Measurements from ENCODE around the gene RBM5. TPM values are rescaled to one million over a fixed set of nuclear protein-coding genes. Genes with fewer than 3 reads are reported as not detected.

RBM5 gene
- polyA plus RNA-seq, 1 of the 3 experiments (the other 2 are of a cell fraction): 113 TPM

DNA sequence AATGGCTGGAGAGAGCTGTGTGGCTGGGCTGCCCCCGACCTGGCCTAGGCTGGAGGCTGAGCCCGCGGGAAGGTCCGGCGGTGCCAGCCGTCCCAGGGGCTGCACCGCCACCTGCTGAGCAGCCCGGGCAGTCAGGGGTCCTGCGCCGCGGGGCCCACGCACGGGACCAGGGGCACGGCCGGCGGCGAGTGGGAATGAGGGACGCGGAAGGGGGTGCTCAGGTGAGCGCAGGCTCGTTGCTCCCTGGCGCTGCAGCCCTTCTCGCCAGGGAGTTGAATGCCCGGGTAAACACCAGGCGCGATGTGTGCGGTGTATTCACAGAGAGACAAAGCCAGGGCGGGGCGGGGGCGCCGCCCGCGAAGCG lies 65.7 kb downstream of the RBM5 start:
- POLR2A ChIA-PET: no interaction called here

More for the DNA sequence above, 65.7 kb downstream of the RBM5 start:
- Histone ChIP-seq H3K4me3 (ENCODE audit: low read depth in 2 of 2, low read length in 1 of 2) (peak overlapping the region; percentile 47 to 67), H2AFZ (ENCODE audit: low read depth) (no peak overlapping the region), H3K9ac (no peak overlapping the region), H4K20me1 (ENCODE audit: insufficient read depth) (no peaks in the 10 kb centered on the region), H3K9me2 (no peaks in the 10 kb centered on the region), H3F3A (replicated peaks; ENCODE audit: insufficient read depth) (no peaks in the 10 kb centered on the region), H3K27ac (ENCODE audit: low read depth in 2 of 2, low read length in 1 of 2) (no peak overlapping the region; a peak in 1 of 4 replicates), H3K79me2 (ENCODE audit: insufficient read depth) (peaks cover 26% of the 10 kb centered on the region), H3K4me1 (ENCODE audit: control insufficient read depth in 1 of 2, insufficient read depth in 2 of 2, low read depth in 1 of 2, low read length in 1 of 2) (peaks cover 22 to 51% of the 10 kb centered on the region in 2 experiments; a peak in 2 of 4 replicates), H3K4me2 (peak overlapping the region; percentile 85), H3K27me3 (ENCODE audit: insufficient read depth) (no peaks in the 10 kb centered on the region), H3K36me3 (replicated peaks in 1 of 2; ENCODE audit: control insufficient read depth in 1 of 2, insufficient read depth in 2 of 2, low read length in 1 of 2) (no peaks in the 10 kb centered on the region), H3K9me3 (no peaks in the 10 kb centered on the region)
- peak; percentile 87 for DNase-seq
- 7% methylated on average over 3 of the region's 34 CpGs for WGBS (ENCODE audit: low lambda C conversion rate)
- TF ChIP-seq JUND (IDR thresholded peaks at IDR 0.05): no peak
- TF ChIP-seq, protein P1, sequence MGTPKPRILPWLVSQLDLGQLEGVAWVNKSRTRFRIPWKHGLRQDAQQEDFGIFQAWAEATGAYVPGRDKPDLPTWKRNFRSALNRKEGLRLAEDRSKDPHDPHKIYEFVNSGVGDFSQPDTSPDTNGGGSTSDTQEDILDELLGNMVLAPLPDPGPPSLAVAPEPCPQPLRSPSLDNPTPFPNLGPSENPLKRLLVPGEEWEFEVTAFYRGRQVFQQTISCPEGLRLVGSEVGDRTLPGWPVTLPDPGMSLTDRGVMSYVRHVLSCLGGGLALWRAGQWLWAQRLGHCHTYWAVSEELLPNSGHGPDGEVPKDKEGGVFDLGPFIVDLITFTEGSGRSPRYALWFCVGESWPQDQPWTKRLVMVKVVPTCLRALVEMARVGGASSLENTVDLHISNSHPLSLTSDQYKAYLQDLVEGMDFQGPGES (IDR thresholded peaks at IDR 0.05; ENCODE audit: low read depth, low read length): no peak
- no peak for TF ChIP-seq NRF1 (IDR thresholded peaks at IDR 0.05; ENCODE audit: low read depth, low read length)
- TF ChIP-seq POLR2AphosphoS5 (IDR thresholded peaks at IDR 0.05; ENCODE audit: low read depth, low read length): no peak
- TF ChIP-seq, protein P2, sequence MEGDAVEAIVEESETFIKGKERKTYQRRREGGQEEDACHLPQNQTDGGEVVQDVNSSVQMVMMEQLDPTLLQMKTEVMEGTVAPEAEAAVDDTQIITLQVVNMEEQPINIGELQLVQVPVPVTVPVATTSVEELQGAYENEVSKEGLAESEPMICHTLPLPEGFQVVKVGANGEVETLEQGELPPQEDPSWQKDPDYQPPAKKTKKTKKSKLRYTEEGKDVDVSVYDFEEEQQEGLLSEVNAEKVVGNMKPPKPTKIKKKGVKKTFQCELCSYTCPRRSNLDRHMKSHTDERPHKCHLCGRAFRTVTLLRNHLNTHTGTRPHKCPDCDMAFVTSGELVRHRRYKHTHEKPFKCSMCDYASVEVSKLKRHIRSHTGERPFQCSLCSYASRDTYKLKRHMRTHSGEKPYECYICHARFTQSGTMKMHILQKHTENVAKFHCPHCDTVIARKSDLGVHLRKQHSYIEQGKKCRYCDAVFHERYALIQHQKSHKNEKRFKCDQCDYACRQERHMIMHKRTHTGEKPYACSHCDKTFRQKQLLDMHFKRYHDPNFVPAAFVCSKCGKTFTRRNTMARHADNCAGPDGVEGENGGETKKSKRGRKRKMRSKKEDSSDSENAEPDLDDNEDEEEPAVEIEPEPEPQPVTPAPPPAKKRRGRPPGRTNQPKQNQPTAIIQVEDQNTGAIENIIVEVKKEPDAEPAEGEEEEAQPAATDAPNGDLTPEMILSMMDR (IDR thresholded peaks at IDR 0.05): peak; percentile 55
- TF ChIP-seq, protein P3, sequence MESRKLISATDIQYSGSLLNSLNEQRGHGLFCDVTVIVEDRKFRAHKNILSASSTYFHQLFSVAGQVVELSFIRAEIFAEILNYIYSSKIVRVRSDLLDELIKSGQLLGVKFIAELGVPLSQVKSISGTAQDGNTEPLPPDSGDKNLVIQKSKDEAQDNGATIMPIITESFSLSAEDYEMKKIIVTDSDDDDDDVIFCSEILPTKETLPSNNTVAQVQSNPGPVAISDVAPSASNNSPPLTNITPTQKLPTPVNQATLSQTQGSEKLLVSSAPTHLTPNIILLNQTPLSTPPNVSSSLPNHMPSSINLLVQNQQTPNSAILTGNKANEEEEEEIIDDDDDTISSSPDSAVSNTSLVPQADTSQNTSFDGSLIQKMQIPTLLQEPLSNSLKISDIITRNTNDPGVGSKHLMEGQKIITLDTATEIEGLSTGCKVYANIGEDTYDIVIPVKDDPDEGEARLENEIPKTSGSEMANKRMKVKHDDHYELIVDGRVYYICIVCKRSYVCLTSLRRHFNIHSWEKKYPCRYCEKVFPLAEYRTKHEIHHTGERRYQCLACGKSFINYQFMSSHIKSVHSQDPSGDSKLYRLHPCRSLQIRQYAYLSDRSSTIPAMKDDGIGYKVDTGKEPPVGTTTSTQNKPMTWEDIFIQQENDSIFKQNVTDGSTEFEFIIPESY (IDR thresholded peaks at IDR 0.05; ENCODE audit: borderline replicate concordance, low read depth): no peak
- no peak for TF ChIP-seq FOSL2 (IDR thresholded peaks at IDR 0.05; ENCODE audit: borderline replicate concordance, low read depth)
- TF ChIP-seq, protein P4, sequence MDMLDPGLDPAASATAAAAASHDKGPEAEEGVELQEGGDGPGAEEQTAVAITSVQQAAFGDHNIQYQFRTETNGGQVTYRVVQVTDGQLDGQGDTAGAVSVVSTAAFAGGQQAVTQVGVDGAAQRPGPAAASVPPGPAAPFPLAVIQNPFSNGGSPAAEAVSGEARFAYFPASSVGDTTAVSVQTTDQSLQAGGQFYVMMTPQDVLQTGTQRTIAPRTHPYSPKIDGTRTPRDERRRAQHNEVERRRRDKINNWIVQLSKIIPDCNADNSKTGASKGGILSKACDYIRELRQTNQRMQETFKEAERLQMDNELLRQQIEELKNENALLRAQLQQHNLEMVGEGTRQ (IDR thresholded peaks at IDR 0.05; ENCODE audit: borderline replicate concordance, low read depth, low read length): no peak
- peak; percentile 71 for TF ChIP-seq SMC3 (IDR thresholded peaks at IDR 0.05; ENCODE audit: low read depth, low read length)
- no peak for TF ChIP-seq EP300 (IDR thresholded peaks at IDR 0.05; ENCODE audit: borderline replicate concordance in 1 of 2, low read depth in 1 of 2, low read length in 1 of 2)
- no peak for TF ChIP-seq FOXM1 (IDR thresholded peaks at IDR 0.05; ENCODE audit: low read depth)
- no peak for TF ChIP-seq YY1 (IDR thresholded peaks at IDR 0.05; ENCODE audit: low read depth)
- no peak for TF ChIP-seq FOXJ3 (CRISPR knock-in tag; IDR thresholded peaks at IDR 0.05)
- TF ChIP-seq RXRA (IDR thresholded peaks at IDR 0.05; ENCODE audit: borderline replicate concordance, low read depth): no peak
- TF ChIP-seq RCOR1 (IDR thresholded peaks at IDR 0.05; ENCODE audit: low read length): no peak
- TF ChIP-seq, protein P5, sequence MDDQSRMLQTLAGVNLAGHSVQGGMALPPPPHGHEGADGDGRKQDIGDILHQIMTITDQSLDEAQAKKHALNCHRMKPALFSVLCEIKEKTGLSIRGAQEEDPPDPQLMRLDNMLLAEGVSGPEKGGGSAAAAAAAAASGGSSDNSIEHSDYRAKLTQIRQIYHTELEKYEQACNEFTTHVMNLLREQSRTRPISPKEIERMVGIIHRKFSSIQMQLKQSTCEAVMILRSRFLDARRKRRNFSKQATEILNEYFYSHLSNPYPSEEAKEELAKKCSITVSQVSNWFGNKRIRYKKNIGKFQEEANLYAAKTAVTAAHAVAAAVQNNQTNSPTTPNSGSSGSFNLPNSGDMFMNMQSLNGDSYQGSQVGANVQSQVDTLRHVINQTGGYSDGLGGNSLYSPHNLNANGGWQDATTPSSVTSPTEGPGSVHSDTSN (IDR thresholded peaks at IDR 0.05): no peak
- TF ChIP-seq RAD21 (IDR thresholded peaks at IDR 0.05; ENCODE audit: low read length): peak; percentile 76
- no peak for TF ChIP-seq MEF2A (IDR thresholded peaks at IDR 0.05; ENCODE audit: borderline replicate concordance, low read depth)
- no peak for TF ChIP-seq NFIC (IDR thresholded peaks at IDR 0.05; ENCODE audit: borderline replicate concordance)
- CTCF ChIA-PET: interaction anchor here (0.6 to 5.6 kb wide), 12 partner anchors 9 to 315 kb away, joined by 3 to 132 read pairs (median 4); partner anchors contain the start of gene GNAT1
